WTC11 (cell line): Measurements from ENCODE around the gene IL36RN. TPM values are rescaled to one million over a fixed set of nuclear protein-coding genes. Genes with fewer than 3 reads are reported as not detected.

Source experiments
- ATAC-seq: fragments of 200-7000 bp; cut with Tn5 transposase; 2 replicates; pipeline ENCODE4 v1.10.0; 2021; ENCODE audit warnings: mild to moderate bottlenecking, moderate library complexity
- CTCF ChIA-PET: fragments of 300-600 bp; sonication (Branson Sonifier 250); formaldehyde crosslinking; loops from one replicate; lab custom pipeline; 2021; ENCODE audit warnings: antibody characterized with exemption; lab: Charles Lee
- POLR2A ChIA-PET: fragments of 350-600 bp; sonication (Branson Sonifier 250); formaldehyde crosslinking; loops from one replicate; lab custom pipeline; 2021; ENCODE audit warnings: antibody characterized with exemption; lab: Charles Lee
- DNase-seq: peaks from one replicate; pipeline ENCODE4 v3.0.0; 2021; ENCODE audit warnings: low spot score
- H3K27ac Mint-ChIP-seq: 2 replicates; pipeline ENCODE4 v1.8.0; 2021; ENCODE audit warnings: mixed read lengths
- H3K27me3 Mint-ChIP-seq: 2 replicates; pipeline ENCODE4 v1.8.0; 2021; ENCODE audit warnings: low read depth, mild to moderate bottlenecking, moderate library complexity, mixed read lengths
- H3K36me3 Mint-ChIP-seq: 2 replicates; pipeline ENCODE4 v1.8.0; 2021; ENCODE audit warnings: mixed read lengths
- H3K4me1 Mint-ChIP-seq: 2 replicates; pipeline ENCODE4 v1.8.0; 2022; ENCODE audit warnings: mixed read lengths
- H3K4me3 Mint-ChIP-seq: 2 replicates; pipeline ENCODE4 v1.8.0; 2021; ENCODE audit warnings: mild to moderate bottlenecking, moderate library complexity, mixed read lengths
- H3K9me3 Mint-ChIP-seq: 2 replicates; pipeline ENCODE4 v1.8.0; 2021; ENCODE audit warnings: mixed read lengths
- FOXK1 ChIP-seq: sonication (generic); formaldehyde crosslinking; IDR thresholded peaks from 2 replicates; pipeline ENCODE4 v1.8.0; 2022; ENCODE audit warnings: mild to moderate bottlenecking, moderate library complexity, missing genetic modification reagents
- IRF2 ChIP-seq: sonication (generic); formaldehyde crosslinking; IDR thresholded peaks from 2 replicates; pipeline ENCODE4 v1.8.0; 2022; ENCODE audit warnings: low read depth, missing genetic modification reagents, borderline replicate concordance
- JUN ChIP-seq: sonication (generic); formaldehyde crosslinking; IDR thresholded peaks from 2 replicates; pipeline ENCODE4 v1.8.0; 2023; ENCODE audit warnings: mild to moderate bottlenecking, missing genetic modification reagents
- NR2C2 ChIP-seq: sonication (generic); formaldehyde crosslinking; IDR thresholded peaks from 2 replicates; pipeline ENCODE4 v1.8.0; 2022; ENCODE audit warnings: mild to moderate bottlenecking, missing genetic modification reagents
- OVOL2 ChIP-seq: fragments of 250-450 bp; sonication (Bioruptor Pico); IDR thresholded peaks from 2 replicates; pipeline ENCODE4 v1.9.0; 2021; ENCODE audit warnings: mild to moderate bottlenecking, borderline replicate concordance
- SMAD4 ChIP-seq: sonication (generic); formaldehyde crosslinking; IDR thresholded peaks from 2 replicates; pipeline ENCODE4 v1.8.0; 2022; ENCODE audit warnings: mild to moderate bottlenecking, missing genetic modification reagents
- SOX15 ChIP-seq: fragments of 250-450 bp; sonication (Bioruptor Pico); IDR thresholded peaks from 2 replicates; pipeline ENCODE4 v1.9.0; 2021; ENCODE audit warnings: mild to moderate bottlenecking
- ZNF138 ChIP-seq: sonication (generic); formaldehyde crosslinking; conservative IDR thresholded peaks from 2 replicates; pipeline ENCODE4 v1.8.1; 2022; ENCODE audit warnings: mild to moderate bottlenecking, moderate library complexity, missing genetic modification reagents
- total RNA-seq: library from RNA; stranded (reverse); gene quantifications from 3 replicates; pipeline ENCODE4 v1.2.3, GENCODE V29; 2021
- TF ChIP-seq, protein P1 (sequence below): sonication (generic); formaldehyde crosslinking; IDR thresholded peaks from 2 replicates; pipeline ENCODE4 v1.8.0; 2022; ENCODE audit warnings: mild to moderate bottlenecking, missing genetic modification reagents
- TF ChIP-seq, protein P2 (sequence below): sonication (generic); formaldehyde crosslinking; IDR thresholded peaks from 2 replicates; pipeline ENCODE4 v1.8.1; 2022; ENCODE audit warnings: low read depth, mild to moderate bottlenecking, moderate library complexity, missing genetic modification reagents, borderline replicate concordance
- TF ChIP-seq, protein P3 (sequence below): sonication (generic); formaldehyde crosslinking; IDR thresholded peaks from 2 replicates; pipeline ENCODE4 v1.8.1; 2022; ENCODE audit warnings: missing genetic modification reagents, borderline replicate concordance
- TF ChIP-seq, protein P4 (sequence below): fragments of 250-450 bp; sonication (Bioruptor Pico); IDR thresholded peaks from 2 replicates; pipeline ENCODE4 v1.9.0; 2021; ENCODE audit warnings: mild to moderate bottlenecking
- TF ChIP-seq, protein P5 (sequence below): sonication (generic); formaldehyde crosslinking; IDR thresholded peaks from 2 replicates; pipeline ENCODE4 v1.8.1; 2023; ENCODE audit warnings: mild to moderate bottlenecking, missing genetic modification reagents, borderline replicate concordance

IL36RN gene
- total RNA-seq, 1 experiment from 2014 or later: not detected

DNA sequence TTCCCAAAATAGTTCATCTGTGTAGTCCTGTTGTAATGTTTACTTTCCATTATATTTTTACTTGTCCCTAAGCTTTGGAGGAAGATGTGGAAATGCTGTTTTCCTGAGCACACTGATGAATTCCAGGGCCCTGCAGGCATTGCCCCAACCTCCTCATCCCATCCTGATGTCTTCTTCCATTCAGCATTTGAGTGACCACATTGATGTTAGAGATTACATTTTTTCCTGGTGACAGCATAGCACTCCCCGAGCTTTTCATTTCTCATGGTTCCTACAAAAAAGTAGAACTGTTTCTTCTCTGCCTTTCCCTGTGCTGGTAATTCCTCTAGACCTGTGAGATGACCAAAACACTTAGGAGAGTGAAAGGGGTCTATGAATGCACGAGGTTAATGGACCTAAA, 48.9 kb upstream of the IL36RN start:
- H3K27ac Mint-ChIP-seq: no peak overlapping the region
- ChIA-PET CTCF (no interaction called here), POLR2A (no interaction called here)
- no peaks in the 10 kb centered on the region for H3K4me1 Mint-ChIP-seq
- TF ChIP-seq, protein P1, sequence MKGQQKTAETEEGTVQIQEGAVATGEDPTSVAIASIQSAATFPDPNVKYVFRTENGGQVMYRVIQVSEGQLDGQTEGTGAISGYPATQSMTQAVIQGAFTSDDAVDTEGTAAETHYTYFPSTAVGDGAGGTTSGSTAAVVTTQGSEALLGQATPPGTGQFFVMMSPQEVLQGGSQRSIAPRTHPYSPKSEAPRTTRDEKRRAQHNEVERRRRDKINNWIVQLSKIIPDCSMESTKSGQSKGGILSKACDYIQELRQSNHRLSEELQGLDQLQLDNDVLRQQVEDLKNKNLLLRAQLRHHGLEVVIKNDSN (CRISPR knock-in tag): no peak
- TF ChIP-seq, protein P2, sequence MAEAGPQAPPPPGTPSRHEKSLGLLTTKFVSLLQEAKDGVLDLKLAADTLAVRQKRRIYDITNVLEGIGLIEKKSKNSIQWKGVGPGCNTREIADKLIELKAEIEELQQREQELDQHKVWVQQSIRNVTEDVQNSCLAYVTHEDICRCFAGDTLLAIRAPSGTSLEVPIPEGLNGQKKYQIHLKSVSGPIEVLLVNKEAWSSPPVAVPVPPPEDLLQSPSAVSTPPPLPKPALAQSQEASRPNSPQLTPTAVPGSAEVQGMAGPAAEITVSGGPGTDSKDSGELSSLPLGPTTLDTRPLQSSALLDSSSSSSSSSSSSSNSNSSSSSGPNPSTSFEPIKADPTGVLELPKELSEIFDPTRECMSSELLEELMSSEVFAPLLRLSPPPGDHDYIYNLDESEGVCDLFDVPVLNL (CRISPR knock-in tag): no peak
- TF ChIP-seq JUN (no peak), IRF2 (CRISPR knock-in tag) (no peak)
- TF ChIP-seq, protein P3, sequence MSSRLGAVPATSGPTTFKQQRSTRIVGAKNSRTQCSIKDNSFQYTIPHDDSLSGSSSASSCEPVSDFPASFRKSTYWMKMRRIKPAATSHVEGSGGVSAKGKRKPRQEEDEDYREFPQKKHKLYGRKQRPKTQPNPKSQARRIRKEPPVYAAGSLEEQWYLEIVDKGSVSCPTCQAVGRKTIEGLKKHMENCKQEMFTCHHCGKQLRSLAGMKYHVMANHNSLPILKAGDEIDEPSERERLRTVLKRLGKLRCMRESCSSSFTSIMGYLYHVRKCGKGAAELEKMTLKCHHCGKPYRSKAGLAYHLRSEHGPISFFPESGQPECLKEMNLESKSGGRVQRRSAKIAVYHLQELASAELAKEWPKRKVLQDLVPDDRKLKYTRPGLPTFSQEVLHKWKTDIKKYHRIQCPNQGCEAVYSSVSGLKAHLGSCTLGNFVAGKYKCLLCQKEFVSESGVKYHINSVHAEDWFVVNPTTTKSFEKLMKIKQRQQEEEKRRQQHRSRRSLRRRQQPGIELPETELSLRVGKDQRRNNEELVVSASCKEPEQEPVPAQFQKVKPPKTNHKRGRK (CRISPR knock-in tag): no peak
- TF ChIP-seq, protein P4, sequence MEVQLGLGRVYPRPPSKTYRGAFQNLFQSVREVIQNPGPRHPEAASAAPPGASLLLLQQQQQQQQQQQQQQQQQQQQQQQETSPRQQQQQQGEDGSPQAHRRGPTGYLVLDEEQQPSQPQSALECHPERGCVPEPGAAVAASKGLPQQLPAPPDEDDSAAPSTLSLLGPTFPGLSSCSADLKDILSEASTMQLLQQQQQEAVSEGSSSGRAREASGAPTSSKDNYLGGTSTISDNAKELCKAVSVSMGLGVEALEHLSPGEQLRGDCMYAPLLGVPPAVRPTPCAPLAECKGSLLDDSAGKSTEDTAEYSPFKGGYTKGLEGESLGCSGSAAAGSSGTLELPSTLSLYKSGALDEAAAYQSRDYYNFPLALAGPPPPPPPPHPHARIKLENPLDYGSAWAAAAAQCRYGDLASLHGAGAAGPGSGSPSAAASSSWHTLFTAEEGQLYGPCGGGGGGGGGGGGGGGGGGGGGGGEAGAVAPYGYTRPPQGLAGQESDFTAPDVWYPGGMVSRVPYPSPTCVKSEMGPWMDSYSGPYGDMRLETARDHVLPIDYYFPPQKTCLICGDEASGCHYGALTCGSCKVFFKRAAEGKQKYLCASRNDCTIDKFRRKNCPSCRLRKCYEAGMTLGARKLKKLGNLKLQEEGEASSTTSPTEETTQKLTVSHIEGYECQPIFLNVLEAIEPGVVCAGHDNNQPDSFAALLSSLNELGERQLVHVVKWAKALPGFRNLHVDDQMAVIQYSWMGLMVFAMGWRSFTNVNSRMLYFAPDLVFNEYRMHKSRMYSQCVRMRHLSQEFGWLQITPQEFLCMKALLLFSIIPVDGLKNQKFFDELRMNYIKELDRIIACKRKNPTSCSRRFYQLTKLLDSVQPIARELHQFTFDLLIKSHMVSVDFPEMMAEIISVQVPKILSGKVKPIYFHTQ (CRISPR knock-in tag): no peak
- H3K4me3 Mint-ChIP-seq: no peak overlapping the region
- peaks cover 15% of the 10 kb centered on the region for H3K27me3 Mint-ChIP-seq
- H3K9me3 Mint-ChIP-seq: peaks cover 28% of the 10 kb centered on the region
- no peak for DNase-seq
- ATAC-seq: no peak
- H3K36me3 Mint-ChIP-seq: no peaks in the 10 kb centered on the region

DNA sequence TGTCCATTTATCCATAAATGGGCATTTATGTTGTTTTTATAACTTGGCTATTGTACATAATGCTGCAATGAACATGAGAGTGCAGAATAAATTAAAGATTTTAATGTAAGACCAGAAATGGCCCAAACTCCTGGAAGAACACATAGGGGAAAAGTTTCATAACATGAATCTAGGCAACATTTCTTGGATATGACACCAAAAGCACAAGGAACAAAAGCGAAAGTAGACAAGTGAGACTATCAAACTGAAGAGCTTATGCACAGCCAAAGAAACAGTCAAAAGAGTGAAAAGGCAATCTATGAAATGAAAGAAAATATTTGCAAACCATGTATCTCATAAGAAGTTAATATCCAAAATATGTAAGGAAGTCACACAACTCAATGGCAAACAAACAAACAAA, 47.9 kb upstream of the IL36RN start:
- DNase-seq (no peak), ATAC-seq (no peak)
- POLR2A ChIA-PET: no interaction called here
- CTCF ChIA-PET: no interaction called here
- Mint-ChIP-seq H3K36me3 (no peaks in the 10 kb centered on the region), H3K27ac (no peak overlapping the region), H3K4me3 (no peak overlapping the region), H3K9me3 (peaks cover 22% of the 10 kb centered on the region), H3K27me3 (peaks cover 23% of the 10 kb centered on the region)
- TF ChIP-seq SMAD4 (CRISPR knock-in tag): no peak
- no peak for TF ChIP-seq ZNF138 (CRISPR knock-in tag)
- TF ChIP-seq, protein P2 (CRISPR knock-in tag): no peak
- TF ChIP-seq NR2C2 (CRISPR knock-in tag): no peak
- no peak for TF ChIP-seq FOXK1 (CRISPR knock-in tag)
- TF ChIP-seq SOX15 (CRISPR knock-in tag): no peak
- no peak for TF ChIP-seq OVOL2 (CRISPR knock-in tag)
- TF ChIP-seq, all 79 proteins: peak for 0
- no peaks in the 10 kb centered on the region for H3K4me1 Mint-ChIP-seq

DNA sequence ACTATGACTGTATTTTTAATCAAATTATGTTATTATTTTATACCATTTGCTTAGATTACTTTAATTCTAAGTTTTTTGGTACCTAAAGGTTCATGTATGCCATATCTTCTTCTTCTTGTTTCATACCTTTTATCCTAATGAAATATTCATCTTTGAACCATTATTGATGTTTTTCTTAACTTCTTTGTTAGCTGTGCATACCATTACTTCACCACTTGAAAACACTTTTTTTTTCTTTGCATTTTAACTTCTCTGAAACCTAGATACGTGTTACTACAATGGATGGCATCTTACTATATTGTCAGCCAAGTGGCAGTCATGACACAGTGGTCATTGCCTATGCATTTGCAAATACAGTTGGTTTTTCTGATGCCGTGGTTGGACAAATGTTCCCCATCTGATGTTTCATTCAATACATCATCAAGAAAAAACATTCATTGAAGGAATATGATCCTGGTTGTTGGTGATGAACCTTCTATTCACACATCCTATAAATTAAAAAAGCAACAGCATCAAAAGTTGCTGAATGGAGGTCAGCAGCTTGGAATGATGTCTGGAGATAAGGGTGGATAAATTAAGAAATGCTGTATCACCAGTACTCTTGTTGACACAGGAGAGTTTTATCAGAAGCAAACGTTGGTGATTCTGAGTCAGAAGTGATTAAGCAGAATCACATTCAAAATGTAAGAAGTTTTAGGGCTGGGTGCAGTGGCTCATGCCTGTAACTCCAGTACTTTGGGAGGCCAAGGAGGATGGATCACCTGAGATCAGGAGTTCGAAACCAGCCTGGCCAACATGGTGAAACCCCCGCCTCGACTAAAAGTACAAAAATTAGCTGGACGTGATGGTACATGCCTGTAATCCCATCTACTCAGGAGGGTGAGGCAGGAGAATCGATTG, 46.3 kb upstream of the IL36RN start:
- H3K9me3 Mint-ChIP-seq: peaks cover 33% of the 10 kb centered on the region
- no peak overlapping the region for H3K27ac Mint-ChIP-seq
- H3K36me3 Mint-ChIP-seq: no peaks in the 10 kb centered on the region
- H3K4me1 Mint-ChIP-seq: no peaks in the 10 kb centered on the region
- ChIA-PET POLR2A (no interaction called here), CTCF (no interaction called here)
- ATAC-seq (no peak), DNase-seq (no peak)
- H3K27me3 Mint-ChIP-seq: peaks cover 36% of the 10 kb centered on the region
- no peak overlapping the region for H3K4me3 Mint-ChIP-seq
- TF ChIP-seq, protein P5, sequence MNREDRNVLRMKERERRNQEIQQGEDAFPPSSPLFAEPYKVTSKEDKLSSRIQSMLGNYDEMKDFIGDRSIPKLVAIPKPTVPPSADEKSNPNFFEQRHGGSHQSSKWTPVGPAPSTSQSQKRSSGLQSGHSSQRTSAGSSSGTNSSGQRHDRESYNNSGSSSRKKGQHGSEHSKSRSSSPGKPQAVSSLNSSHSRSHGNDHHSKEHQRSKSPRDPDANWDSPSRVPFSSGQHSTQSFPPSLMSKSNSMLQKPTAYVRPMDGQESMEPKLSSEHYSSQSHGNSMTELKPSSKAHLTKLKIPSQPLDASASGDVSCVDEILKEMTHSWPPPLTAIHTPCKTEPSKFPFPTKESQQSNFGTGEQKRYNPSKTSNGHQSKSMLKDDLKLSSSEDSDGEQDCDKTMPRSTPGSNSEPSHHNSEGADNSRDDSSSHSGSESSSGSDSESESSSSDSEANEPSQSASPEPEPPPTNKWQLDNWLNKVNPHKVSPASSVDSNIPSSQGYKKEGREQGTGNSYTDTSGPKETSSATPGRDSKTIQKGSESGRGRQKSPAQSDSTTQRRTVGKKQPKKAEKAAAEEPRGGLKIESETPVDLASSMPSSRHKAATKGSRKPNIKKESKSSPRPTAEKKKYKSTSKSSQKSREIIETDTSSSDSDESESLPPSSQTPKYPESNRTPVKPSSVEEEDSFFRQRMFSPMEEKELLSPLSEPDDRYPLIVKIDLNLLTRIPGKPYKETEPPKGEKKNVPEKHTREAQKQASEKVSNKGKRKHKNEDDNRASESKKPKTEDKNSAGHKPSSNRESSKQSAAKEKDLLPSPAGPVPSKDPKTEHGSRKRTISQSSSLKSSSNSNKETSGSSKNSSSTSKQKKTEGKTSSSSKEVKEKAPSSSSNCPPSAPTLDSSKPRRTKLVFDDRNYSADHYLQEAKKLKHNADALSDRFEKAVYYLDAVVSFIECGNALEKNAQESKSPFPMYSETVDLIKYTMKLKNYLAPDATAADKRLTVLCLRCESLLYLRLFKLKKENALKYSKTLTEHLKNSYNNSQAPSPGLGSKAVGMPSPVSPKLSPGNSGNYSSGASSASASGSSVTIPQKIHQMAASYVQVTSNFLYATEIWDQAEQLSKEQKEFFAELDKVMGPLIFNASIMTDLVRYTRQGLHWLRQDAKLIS: no peak
- TF ChIP-seq, protein P4 (CRISPR knock-in tag): no peak
